HEK293 (cell line): ENCODE data around the gene GPR83.

Experiments used
- CTCF ChIA-PET: fragments of 350-600 bp; formaldehyde crosslinking; extraction: SDS; loops from one replicate; lab custom pipeline; 2021; ENCODE audit warnings: antibody characterized with exemption; lab: Yijun Ruan, JAX
- POLR2A ChIA-PET: fragments of 300-600 bp; formaldehyde crosslinking; extraction: SDS; loops from one replicate; lab custom pipeline; 2020; ENCODE audit warnings: antibody characterized with exemption, inconsistent platforms; lab: Yijun Ruan, JAX
- H3K27ac ChIP-seq: fragments of 200-500 bp; sonication (Bioruptor generic); 2 replicates; pipeline ENCODE4 v1.5.1; 2014; ENCODE audit warnings: low read depth, low read length, control low read depth, inconsistent platforms; ENCODE audit errors: extremely low read depth
- H3K36me3 ChIP-seq, 2 experiments: fragments of 200-500 bp in 1 of 2; sonication (Bioruptor generic) in 1 of 2; 1 replicate in 1 of 2; 2 replicates in 1 of 2; pipeline ENCODE4 v1.5.1; 2014 to 2017; ENCODE audit warnings: inconsistent platforms in 2 of 2, low read length in 2 of 2; ENCODE audit not compliant: control insufficient read depth in 2 of 2, insufficient read depth in 1 of 2
- H3K4me1 ChIP-seq: fragments of 200-500 bp; sonication (Bioruptor generic); 2 replicates; pipeline ENCODE4 v1.5.1; 2014; ENCODE audit warnings: mild to moderate bottlenecking, low read length, inconsistent platforms; ENCODE audit not compliant: control insufficient read depth, insufficient read depth
- H3K4me3 ChIP-seq: 2 replicates; pipeline ENCODE4 v1.5.1; 2011; ENCODE audit warnings: low read depth, mild to moderate bottlenecking, control low read depth, low read length, moderate library complexity
- H3K9me3 ChIP-seq: fragments of 200-500 bp; sonication (Bioruptor generic); 2 replicates; pipeline ENCODE4 v1.5.1; 2014; ENCODE audit warnings: low read depth, low read length, inconsistent platforms; ENCODE audit not compliant: control insufficient read depth, insufficient read depth
- KLF8 ChIP-seq: fragments of 450-650 bp; formaldehyde crosslinking; IDR thresholded peaks from 2 replicates; pipeline ENCODE4 v1.5.1; 2016; ENCODE audit warnings: missing biosample characterization, missing genetic modification characterization
- MZF1 ChIP-seq: fragments of 450-650 bp; formaldehyde crosslinking; IDR thresholded peaks from 2 replicates; pipeline ENCODE4 v1.5.1; 2017; ENCODE audit warnings: missing biosample characterization, missing genetic modification characterization, borderline replicate concordance
- SP7 ChIP-seq: fragments of 450-650 bp; formaldehyde crosslinking; IDR thresholded peaks from 2 replicates; pipeline ENCODE4 v1.5.1; 2016; ENCODE audit warnings: missing biosample characterization, missing genetic modification characterization
- YY2 ChIP-seq: fragments of 450-650 bp; formaldehyde crosslinking; IDR thresholded peaks from 2 replicates; pipeline ENCODE4 v1.5.1; 2016; ENCODE audit warnings: missing biosample characterization, missing genetic modification characterization
- ZBTB7A ChIP-seq: fragments of 450-650 bp; formaldehyde crosslinking; IDR thresholded peaks from 2 replicates; pipeline ENCODE4 v1.5.1; 2016; ENCODE audit warnings: low read depth, missing biosample characterization, missing genetic modification characterization
- ZEB2 ChIP-seq: fragments of 450-650 bp; formaldehyde crosslinking; IDR thresholded peaks from 2 replicates; pipeline ENCODE4 v1.5.1; 2016; ENCODE audit warnings: missing biosample characterization, missing genetic modification characterization
- ZNF112 ChIP-seq: fragments of 450-650 bp; formaldehyde crosslinking; IDR thresholded peaks from 2 replicates; pipeline ENCODE4 v1.5.0; 2017; ENCODE audit warnings: missing biosample characterization, missing genetic modification characterization
- ZNF146 ChIP-seq: fragments of 450-650 bp; formaldehyde crosslinking; IDR thresholded peaks from 2 replicates; pipeline ENCODE4 v1.5.1; 2016; ENCODE audit warnings: missing biosample characterization, missing genetic modification characterization
- ZNF157 ChIP-seq: fragments of 450-650 bp; formaldehyde crosslinking; IDR thresholded peaks from 2 replicates; pipeline ENCODE4 v1.5.1; 2016; ENCODE audit warnings: missing biosample characterization, missing genetic modification characterization
- ZNF302 ChIP-seq: fragments of 450-650 bp; formaldehyde crosslinking; IDR thresholded peaks from 2 replicates; pipeline ENCODE4 v1.5.1; 2016; ENCODE audit warnings: missing biosample characterization, missing genetic modification characterization, low read depth
- ZNF311 ChIP-seq: fragments of 450-650 bp; formaldehyde crosslinking; IDR thresholded peaks from 2 replicates; pipeline ENCODE4 v1.5.1; 2017; ENCODE audit warnings: missing biosample characterization, missing genetic modification characterization, borderline replicate concordance
- ZNF366 ChIP-seq: fragments of 450-650 bp; formaldehyde crosslinking; conservative IDR thresholded peaks from 2 replicates; pipeline ENCODE4 v1.5.1; 2016; ENCODE audit warnings: missing biosample characterization, missing genetic modification characterization
- ZNF391 ChIP-seq: fragments of 450-650 bp; formaldehyde crosslinking; IDR thresholded peaks from 2 replicates; pipeline ENCODE4 v1.5.1; 2016; ENCODE audit warnings: low read depth, missing biosample characterization, missing genetic modification characterization, borderline replicate concordance
- ZNF426 ChIP-seq: fragments of 450-650 bp; formaldehyde crosslinking; IDR thresholded peaks from 2 replicates; pipeline ENCODE4 v1.5.1; 2017; ENCODE audit warnings: missing biosample characterization, missing genetic modification characterization, mild to moderate bottlenecking, inconsistent platforms, moderate library complexity
- ZNF473 ChIP-seq: fragments of 450-650 bp; formaldehyde crosslinking; IDR thresholded peaks from 2 replicates; pipeline ENCODE4 v1.5.1; 2017; ENCODE audit warnings: missing biosample characterization, missing genetic modification characterization
- ZNF621 ChIP-seq: fragments of 450-650 bp; formaldehyde crosslinking; IDR thresholded peaks from 2 replicates; pipeline ENCODE4 v1.5.1; 2017; ENCODE audit warnings: missing biosample characterization, missing genetic modification characterization
- ZNF776 ChIP-seq: fragments of 450-650 bp; formaldehyde crosslinking; IDR thresholded peaks from 2 replicates; pipeline ENCODE4 v1.5.0; 2017; ENCODE audit warnings: missing biosample characterization, missing genetic modification characterization, borderline replicate concordance
- ZSCAN18 ChIP-seq: fragments of 450-650 bp; formaldehyde crosslinking; IDR thresholded peaks from 2 replicates; pipeline ENCODE4 v1.5.1; 2016; ENCODE audit warnings: missing biosample characterization, missing genetic modification characterization
- TF ChIP-seq, protein P1 (sequence below): fragments of 450-650 bp; formaldehyde crosslinking; IDR thresholded peaks from 2 replicates; pipeline ENCODE4 v1.5.1; 2016; ENCODE audit warnings: missing biosample characterization, missing genetic modification characterization
- TF ChIP-seq, protein P2 (sequence below): fragments of 450-650 bp; formaldehyde crosslinking; IDR thresholded peaks from 2 replicates; pipeline ENCODE4 v1.5.1; 2016; ENCODE audit warnings: missing biosample characterization, missing genetic modification characterization
- TF ChIP-seq, protein P3 (sequence below): fragments of 450-650 bp; formaldehyde crosslinking; IDR thresholded peaks from 2 replicates; pipeline ENCODE4 v1.5.1; 2016; ENCODE audit warnings: missing biosample characterization, missing genetic modification characterization, borderline replicate concordance
- TF ChIP-seq, protein P4 (sequence below): fragments of 450-650 bp; formaldehyde crosslinking; IDR thresholded peaks from 2 replicates; pipeline ENCODE4; 2016; ENCODE audit warnings: missing biosample characterization, missing genetic modification characterization

Gene GPR83

GRCh38 chr11:94424662-94425061, 23.4 kb upstream of the GPR83 start (continued):
- TF ChIP-seq, protein P1, sequence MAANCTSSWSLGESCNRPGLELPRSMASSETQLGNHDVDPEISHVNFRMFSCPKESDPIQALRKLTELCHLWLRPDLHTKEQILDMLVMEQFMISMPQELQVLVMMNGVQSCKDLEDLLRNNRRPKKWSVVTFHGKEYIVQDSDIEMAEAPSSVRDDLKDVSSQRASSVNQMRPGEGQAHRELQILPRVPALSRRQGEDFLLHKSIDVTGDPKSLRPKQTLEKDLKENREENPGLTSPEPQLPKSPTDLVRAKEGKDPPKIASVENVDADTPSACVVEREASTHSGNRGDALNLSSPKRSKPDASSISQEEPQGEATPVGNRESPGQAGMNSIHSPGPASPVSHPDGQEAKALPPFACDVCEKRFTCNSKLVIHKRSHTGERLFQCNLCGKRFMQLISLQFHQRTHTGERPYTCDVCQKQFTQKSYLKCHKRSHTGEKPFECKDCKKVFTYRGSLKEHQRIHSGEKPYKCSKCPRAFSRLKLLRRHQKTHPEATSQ, result no peak
- TF ChIP-seq ZNF366 (tag by site-specific recombination) (no peak), ZNF302 (tag by site-specific recombination) (no peak), ZNF157 (tag by site-specific recombination) (no peak), ZNF391 (no peak), ZSCAN18 (tag by site-specific recombination) (no peak), ZBTB7A (tag by site-specific recombination) (no peak)
- TF ChIP-seq, protein P2, sequence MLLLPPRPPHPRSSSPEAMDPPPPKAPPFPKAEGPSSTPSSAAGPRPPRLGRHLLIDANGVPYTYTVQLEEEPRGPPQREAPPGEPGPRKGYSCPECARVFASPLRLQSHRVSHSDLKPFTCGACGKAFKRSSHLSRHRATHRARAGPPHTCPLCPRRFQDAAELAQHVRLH (tag by site-specific recombination), result no peak

DNA sequence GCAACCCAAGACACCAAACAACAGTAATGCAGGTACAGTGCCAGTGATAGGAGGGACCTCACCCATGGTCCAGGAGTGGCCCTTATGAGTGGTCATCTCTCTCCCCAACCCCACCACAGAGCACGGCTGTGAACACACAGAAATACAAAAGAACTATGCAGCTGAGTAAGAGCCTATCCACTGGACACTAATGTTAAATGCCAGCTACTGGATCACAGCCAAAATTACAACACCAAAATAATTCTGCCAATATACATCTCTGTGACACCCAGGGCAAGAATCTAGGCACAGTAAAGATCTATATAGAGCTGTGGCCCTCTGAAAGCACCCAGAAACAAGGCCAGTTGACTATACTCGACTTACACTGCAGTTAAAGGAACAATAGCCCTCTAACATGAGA, 22.8 kb upstream of the GPR83 start:
- Histone ChIP-seq H3K27ac (no peak overlapping the region), H3K4me3 (no peak overlapping the region), H3K9me3 (no peaks in the 10 kb centered on the region), H3K36me3 (peaks cover 9 to 51% of the 10 kb centered on the region in 2 experiments; a peak in 2 of 3 replicates), H3K4me1 (no peaks in the 10 kb centered on the region)
- TF ChIP-seq ZNF146 (tag by site-specific recombination) (no peak), ZNF426 (tag by site-specific recombination) (no peak), ZNF473 (tag by site-specific recombination) (no peak), YY2 (tag by site-specific recombination) (no peak), ZNF311 (tag by site-specific recombination) (no peak), KLF8 (no peak), ZNF776 (no peak), MZF1 (no peak), ZNF112 (tag by site-specific recombination) (no peak), ZNF391 (no peak), ZNF621 (tag by site-specific recombination) (no peak), SP7 (tag by site-specific recombination) (no peak), ZEB2 (no peak)
- TF ChIP-seq, protein P3, sequence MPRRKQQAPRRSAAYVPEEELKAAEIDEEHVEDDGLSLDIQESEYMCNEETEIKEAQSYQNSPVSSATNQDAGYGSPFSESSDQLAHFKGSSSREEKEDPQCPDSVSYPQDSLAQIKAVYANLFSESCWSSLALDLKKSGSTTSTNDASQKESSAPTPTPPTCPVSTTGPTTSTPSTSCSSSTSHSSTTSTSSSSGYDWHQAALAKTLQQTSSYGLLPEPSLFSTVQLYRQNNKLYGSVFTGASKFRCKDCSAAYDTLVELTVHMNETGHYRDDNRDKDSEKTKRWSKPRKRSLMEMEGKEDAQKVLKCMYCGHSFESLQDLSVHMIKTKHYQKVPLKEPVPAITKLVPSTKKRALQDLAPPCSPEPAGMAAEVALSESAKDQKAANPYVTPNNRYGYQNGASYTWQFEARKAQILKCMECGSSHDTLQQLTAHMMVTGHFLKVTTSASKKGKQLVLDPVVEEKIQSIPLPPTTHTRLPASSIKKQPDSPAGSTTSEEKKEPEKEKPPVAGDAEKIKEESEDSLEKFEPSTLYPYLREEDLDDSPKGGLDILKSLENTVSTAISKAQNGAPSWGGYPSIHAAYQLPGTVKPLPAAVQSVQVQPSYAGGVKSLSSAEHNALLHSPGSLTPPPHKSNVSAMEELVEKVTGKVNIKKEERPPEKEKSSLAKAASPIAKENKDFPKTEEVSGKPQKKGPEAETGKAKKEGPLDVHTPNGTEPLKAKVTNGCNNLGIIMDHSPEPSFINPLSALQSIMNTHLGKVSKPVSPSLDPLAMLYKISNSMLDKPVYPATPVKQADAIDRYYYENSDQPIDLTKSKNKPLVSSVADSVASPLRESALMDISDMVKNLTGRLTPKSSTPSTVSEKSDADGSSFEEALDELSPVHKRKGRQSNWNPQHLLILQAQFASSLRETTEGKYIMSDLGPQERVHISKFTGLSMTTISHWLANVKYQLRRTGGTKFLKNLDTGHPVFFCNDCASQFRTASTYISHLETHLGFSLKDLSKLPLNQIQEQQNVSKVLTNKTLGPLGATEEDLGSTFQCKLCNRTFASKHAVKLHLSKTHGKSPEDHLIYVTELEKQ, result no peak
- TF ChIP-seq, protein P2 (tag by site-specific recombination), result no peak
- TF ChIP-seq, protein P4, sequence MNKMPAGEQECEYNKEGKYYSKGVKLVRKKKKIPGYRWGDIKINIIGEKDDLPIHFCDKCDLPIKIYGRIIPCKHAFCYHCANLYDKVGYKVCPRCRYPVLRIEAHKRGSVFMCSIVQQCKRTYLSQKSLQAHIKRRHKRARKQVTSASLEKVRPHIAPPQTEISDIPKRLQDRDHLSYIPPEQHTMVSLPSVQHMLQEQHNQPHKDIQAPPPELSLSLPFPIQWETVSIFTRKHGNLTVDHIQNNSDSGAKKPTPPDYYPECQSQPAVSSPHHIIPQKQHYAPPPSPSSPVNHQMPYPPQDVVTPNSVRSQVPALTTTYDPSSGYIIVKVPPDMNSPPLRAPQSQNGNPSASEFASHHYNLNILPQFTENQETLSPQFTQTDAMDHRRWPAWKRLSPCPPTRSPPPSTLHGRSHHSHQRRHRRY (tag by site-specific recombination), result no peak
- ChIA-PET CTCF (interaction anchor here (0.7 to 1.3 kb wide), 2 partner anchors 102 to 529 kb away, joined by 4 to 7 read pairs; no protein-coding TSS in a partner anchor), POLR2A (no interaction called here)
